Right atrium auricular region (tissue), 2 donors: ENCODE results near the gene SHISAL2B. TPM values are rescaled to one million over a fixed set of nuclear protein-coding genes. Genes with fewer than 3 reads are reported as not detected.
"Not testable (repeated sequence)": the region's sequence is repeated elsewhere in the genome, so short reads cannot be mapped to it uniquely, and the experiment has no call there.

Source experiments
- DNase-seq: peaks from one replicate; pipeline ENCODE4 v3.0.0-alpha.2; 2019; ENCODE audit warnings: low spot score
- H3K27ac ChIP-seq, 2 donors: fragments of 200-600 bp; sonication (generic); 1 replicate in 1 of 2; 2 replicates in 1 of 2; pipeline ENCODE4 v1.5.1; 2016 to 2019
- H3K27me3 ChIP-seq, 2 donors: fragments of 200-600 bp; sonication (generic); one replicate each; pipeline versions ENCODE4 v1.5.1 to v1.6.0; 2017 to 2019
- H3K36me3 ChIP-seq: fragments of 200-600 bp; sonication (generic); one replicate; pipeline ENCODE4 v1.5.1; 2016
- H3K4me1 ChIP-seq, 2 donors: fragments of 200-600 bp; sonication (generic); one replicate each; pipeline versions ENCODE4 v1.5.1 to v1.6.0; 2017 to 2019
- H3K4me3 ChIP-seq, 2 donors: fragments of 200-600 bp; sonication (generic); 1 replicate in 1 of 2; 2 replicates in 1 of 2; pipeline ENCODE4 v1.5.1; 2017 to 2019; ENCODE audit warnings: mild to moderate bottlenecking in 1 of 2, moderate library complexity in 1 of 2
- H3K9me3 ChIP-seq, 2 donors: fragments of 200-600 bp; sonication (generic); one replicate each; pipeline ENCODE4 v1.5.1; 2019
- total RNA-seq, 2 donors: library from RNA; depleted of rRNA; stranded (reverse); fragments of >200 nt; gene quantifications; one replicate each; pipeline ENCODE4 v1.1.0, GENCODE V29; 2016
- TF ChIP-seq, protein P1 (sequence below), 2 donors: fragments of 200-600 bp; sonication (generic); IDR thresholded peaks; one replicate each; pipeline ENCODE4 v1.5.1; 2019; ENCODE audit warnings: antibody characterized with exemption in 2 of 2

Gene SHISAL2B
- total RNA-seq, 2 donors from 2014 or later: not detected

- Histone ChIP-seq H3K36me3 (no peaks in the 10 kb centered on the region), H3K4me3 (no peak overlapping the region), H3K27me3 (no peaks in the 10 kb centered on the region), H3K9me3 (peaks cover 0 to 11% of the 10 kb centered on the region in 2 donors), H3K27ac (no peak overlapping the region), H3K4me1 (no peaks in the 10 kb centered on the region)
- TF ChIP-seq, protein P1, sequence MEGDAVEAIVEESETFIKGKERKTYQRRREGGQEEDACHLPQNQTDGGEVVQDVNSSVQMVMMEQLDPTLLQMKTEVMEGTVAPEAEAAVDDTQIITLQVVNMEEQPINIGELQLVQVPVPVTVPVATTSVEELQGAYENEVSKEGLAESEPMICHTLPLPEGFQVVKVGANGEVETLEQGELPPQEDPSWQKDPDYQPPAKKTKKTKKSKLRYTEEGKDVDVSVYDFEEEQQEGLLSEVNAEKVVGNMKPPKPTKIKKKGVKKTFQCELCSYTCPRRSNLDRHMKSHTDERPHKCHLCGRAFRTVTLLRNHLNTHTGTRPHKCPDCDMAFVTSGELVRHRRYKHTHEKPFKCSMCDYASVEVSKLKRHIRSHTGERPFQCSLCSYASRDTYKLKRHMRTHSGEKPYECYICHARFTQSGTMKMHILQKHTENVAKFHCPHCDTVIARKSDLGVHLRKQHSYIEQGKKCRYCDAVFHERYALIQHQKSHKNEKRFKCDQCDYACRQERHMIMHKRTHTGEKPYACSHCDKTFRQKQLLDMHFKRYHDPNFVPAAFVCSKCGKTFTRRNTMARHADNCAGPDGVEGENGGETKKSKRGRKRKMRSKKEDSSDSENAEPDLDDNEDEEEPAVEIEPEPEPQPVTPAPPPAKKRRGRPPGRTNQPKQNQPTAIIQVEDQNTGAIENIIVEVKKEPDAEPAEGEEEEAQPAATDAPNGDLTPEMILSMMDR (IDR thresholded peaks at IDR 0.05): no peak
- DNase-seq: no peak
These were observed 10.5 kb downstream of the SHISAL2B start for GRCh38 chr5:64700765-64701164.

GRCh38 chr5:64706074-64706473 lies 15.8 kb downstream of the SHISAL2B start:
- not testable (repeated sequence) for DNase-seq, H3K36me3 ChIP-seq, H3K27ac ChIP-seq, H3K9me3 ChIP-seq, H3K4me3 ChIP-seq, H3K4me1 ChIP-seq, H3K27me3 ChIP-seq

DNA sequence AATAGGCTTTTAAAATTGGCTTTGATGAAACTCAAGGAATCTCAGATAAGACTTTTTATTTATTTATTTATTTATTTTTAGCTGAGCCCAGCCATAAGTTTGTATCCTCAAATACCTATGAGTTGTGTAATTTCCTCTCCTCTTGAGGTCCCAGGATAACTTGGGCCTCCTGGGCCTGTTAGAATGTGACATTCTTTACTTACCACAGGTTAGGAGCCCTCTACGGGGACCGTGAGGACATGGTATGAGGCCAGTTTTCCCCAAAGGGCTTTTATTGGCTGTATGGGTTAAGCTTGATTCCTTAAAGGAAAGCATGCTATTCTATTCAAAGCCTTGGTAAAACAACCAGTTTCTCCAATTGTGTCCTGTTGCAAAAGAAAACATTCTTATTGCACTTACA lies 16.9 kb downstream of the SHISAL2B start:
- Histone ChIP-seq H3K27me3 (no peaks in the 10 kb centered on the region), H3K36me3 (no peaks in the 10 kb centered on the region), H3K27ac (no peak overlapping the region), H3K4me3 (no peak overlapping the region), H3K4me1 (no peaks in the 10 kb centered on the region), H3K9me3 (no peaks in the 10 kb centered on the region)
- TF ChIP-seq, protein P1 (IDR thresholded peaks at IDR 0.05): no peak
- no peak for DNase-seq

- not testable (repeated sequence) for H3K9me3 ChIP-seq, H3K4me1 ChIP-seq, DNase-seq, H3K27me3 ChIP-seq, H3K4me3 ChIP-seq, H3K27ac ChIP-seq, H3K36me3 ChIP-seq
These were observed 24.2 kb downstream of the SHISAL2B start for GRCh38 chr5:64714495-64714894.

DNA sequence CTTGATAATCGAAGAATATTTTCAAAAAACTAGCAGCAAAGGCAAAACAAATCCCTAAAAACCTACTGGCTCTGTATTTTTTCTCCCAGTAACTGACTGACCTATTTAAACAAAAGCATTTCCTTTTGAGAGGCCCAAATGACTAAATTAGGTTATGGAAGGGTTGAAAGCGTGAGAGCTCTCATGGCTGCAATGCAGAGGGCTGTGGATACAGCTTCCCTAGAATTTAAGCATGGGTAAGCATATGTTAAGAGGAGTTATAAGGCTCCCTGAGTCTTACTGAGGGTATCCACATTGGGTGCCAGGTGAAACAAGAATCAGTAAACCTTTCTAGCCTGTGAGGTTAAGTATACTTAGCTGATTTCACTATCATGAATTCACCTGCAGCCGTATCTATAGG lies 32.3 kb downstream of the SHISAL2B start:
- H3K36me3 ChIP-seq: peaks cover 40% of the 10 kb centered on the region
- no peak overlapping the region for H3K4me3 ChIP-seq
- no peaks in the 10 kb centered on the region for H3K9me3 ChIP-seq
- H3K4me1 ChIP-seq: no peaks in the 10 kb centered on the region
- H3K27me3 ChIP-seq: no peaks in the 10 kb centered on the region
- H3K27ac ChIP-seq: no peak overlapping the region
- TF ChIP-seq, protein P1 (IDR thresholded peaks at IDR 0.05): no peak
- DNase-seq: no peak

DNA sequence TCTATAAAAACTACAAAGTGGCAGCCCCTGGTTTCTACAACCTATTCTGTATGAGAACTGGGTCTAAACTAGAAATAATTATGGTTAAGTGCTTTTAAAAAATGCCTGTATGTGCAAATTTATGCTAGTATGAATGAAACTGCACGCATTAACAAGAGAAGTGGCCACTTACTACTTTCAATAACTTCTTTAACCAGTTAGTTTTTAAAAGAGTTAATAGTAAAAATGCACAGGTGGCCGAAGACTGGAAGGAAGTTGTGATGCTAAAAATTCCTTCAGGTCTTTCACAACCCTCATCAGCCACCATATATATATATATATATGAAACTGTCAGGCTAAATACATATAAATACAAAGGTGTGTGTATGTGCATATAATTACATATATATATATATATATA lies 36.8 kb downstream of the SHISAL2B start:
- Histone ChIP-seq H3K27me3 (no peaks in the 10 kb centered on the region), H3K4me1 (no peaks in the 10 kb centered on the region), H3K36me3 (peaks cover 41% of the 10 kb centered on the region), H3K9me3 (no peaks in the 10 kb centered on the region), H3K4me3 (no peak overlapping the region), H3K27ac (no peak overlapping the region)
- TF ChIP-seq, protein P1 (IDR thresholded peaks at IDR 0.05): no peak
- no peak for DNase-seq

- no peak overlapping the region for H3K4me3 ChIP-seq
- H3K36me3 ChIP-seq: peaks cover 8% of the 10 kb centered on the region
- no peaks in the 10 kb centered on the region for H3K4me1 ChIP-seq
- H3K27ac ChIP-seq: no peak overlapping the region
- DNase-seq: no peak
- TF ChIP-seq, protein P1 (IDR thresholded peaks at IDR 0.05): no peak
- H3K27me3 ChIP-seq: no peaks in the 10 kb centered on the region
- no peaks in the 10 kb centered on the region for H3K9me3 ChIP-seq
These were observed 52.1 kb downstream of the SHISAL2B start for GRCh38 chr5:64742411-64742810.
